Measurements from ENCODE around the gene MTHFR.

MTHFR gene

GRCh38 chr1:11783556-11783955, 22.2 kb downstream of the MTHFR start:
- H3K4me1 ChIP-seq (ENCODE audit: insufficient read depth, low read length): peaks cover 34% of the 10 kb centered on the region
- no peaks in the 10 kb centered on the region for H3K9me3 ChIP-seq (ENCODE audit: low read length)
- H3K27ac ChIP-seq (ENCODE audit: low read depth, low read length): no peak overlapping the region
- H3K9ac ChIP-seq (ENCODE audit: low read length): no peak overlapping the region
- no peaks in the 10 kb centered on the region for H3K27me3 ChIP-seq (ENCODE audit: control insufficient read depth in 1 of 2, insufficient read depth in 2 of 2, low read length in 2 of 2)
- no peaks in the 10 kb centered on the region for H3K36me3 ChIP-seq (ENCODE audit: insufficient read depth, low read length)
- H3K4me3 ChIP-seq (ENCODE audit: low read depth in 1 of 2, low read length in 2 of 2): no peak overlapping the region

GRCh38 chr1:11782127-11782708, 23.5 kb downstream of the MTHFR start:
- Histone ChIP-seq H3K36me3 (ENCODE audit: insufficient read depth, low read length) (no peaks in the 10 kb centered on the region), H3K4me1 (ENCODE audit: insufficient read depth, low read length) (peaks cover 21% of the 10 kb centered on the region), H3K9me3 (ENCODE audit: low read length) (no peaks in the 10 kb centered on the region), H3K9ac (ENCODE audit: low read length) (no peak overlapping the region), H3K4me3 (ENCODE audit: low read depth in 1 of 2, low read length in 2 of 2) (no peak overlapping the region), H3K27ac (ENCODE audit: low read depth, low read length) (no peak overlapping the region), H3K27me3 (ENCODE audit: control insufficient read depth in 1 of 2, insufficient read depth in 2 of 2, low read length in 2 of 2) (no peaks in the 10 kb centered on the region)

GRCh38 chr1:11781297-11781696, 24.5 kb downstream of the MTHFR start:
- H3K27ac ChIP-seq (ENCODE audit: low read depth, low read length): no peak overlapping the region
- H3K9me3 ChIP-seq (ENCODE audit: low read length): no peaks in the 10 kb centered on the region
- H3K27me3 ChIP-seq (ENCODE audit: control insufficient read depth in 1 of 2, insufficient read depth in 2 of 2, low read length in 2 of 2): no peaks in the 10 kb centered on the region
- H3K36me3 ChIP-seq (ENCODE audit: insufficient read depth, low read length): no peaks in the 10 kb centered on the region
- no peak overlapping the region for H3K4me3 ChIP-seq (ENCODE audit: low read depth in 1 of 2, low read length in 2 of 2)
- no peak overlapping the region for H3K9ac ChIP-seq (ENCODE audit: low read length)
- H3K4me1 ChIP-seq (ENCODE audit: insufficient read depth, low read length): peaks cover 12% of the 10 kb centered on the region

GRCh38 chr1:11780380-11781147, 25.2 kb downstream of the MTHFR start:
- H3K9ac ChIP-seq (ENCODE audit: low read length): no peak overlapping the region
- no peaks in the 10 kb centered on the region for H3K27me3 ChIP-seq (ENCODE audit: control insufficient read depth in 1 of 2, insufficient read depth in 2 of 2, low read length in 2 of 2)
- no peaks in the 10 kb centered on the region for H3K36me3 ChIP-seq (ENCODE audit: insufficient read depth, low read length)
- H3K4me3 ChIP-seq (ENCODE audit: low read depth in 1 of 2, low read length in 2 of 2): no peak overlapping the region
- H3K9me3 ChIP-seq (ENCODE audit: low read length): no peaks in the 10 kb centered on the region
- H3K27ac ChIP-seq (ENCODE audit: low read depth, low read length): no peak overlapping the region
- peaks cover 12% of the 10 kb centered on the region for H3K4me1 ChIP-seq (ENCODE audit: insufficient read depth, low read length)

- Histone ChIP-seq H3K27ac (ENCODE audit: low read depth, low read length) (no peak overlapping the region), H3K9me3 (ENCODE audit: low read length) (no peaks in the 10 kb centered on the region), H3K4me1 (ENCODE audit: insufficient read depth, low read length) (peaks cover 5% of the 10 kb centered on the region), H3K36me3 (ENCODE audit: insufficient read depth, low read length) (no peaks in the 10 kb centered on the region), H3K9ac (ENCODE audit: low read length) (no peak overlapping the region), H3K4me3 (ENCODE audit: low read depth in 1 of 2, low read length in 2 of 2) (no peak overlapping the region), H3K27me3 (ENCODE audit: control insufficient read depth in 1 of 2, insufficient read depth in 2 of 2, low read length in 2 of 2) (no peaks in the 10 kb centered on the region)
Observed at GRCh38 chr1:11779715-11780379, 25.9 kb downstream of the MTHFR start.

- Histone ChIP-seq H3K9ac (ENCODE audit: low read length) (no peak overlapping the region), H3K4me3 (ENCODE audit: low read depth in 1 of 2, low read length in 2 of 2) (no peak overlapping the region), H3K27ac (ENCODE audit: low read depth, low read length) (no peak overlapping the region), H3K9me3 (ENCODE audit: low read length) (no peaks in the 10 kb centered on the region), H3K4me1 (ENCODE audit: insufficient read depth, low read length) (no peaks in the 10 kb centered on the region), H3K36me3 (ENCODE audit: insufficient read depth, low read length) (no peaks in the 10 kb centered on the region), H3K27me3 (ENCODE audit: control insufficient read depth in 1 of 2, insufficient read depth in 2 of 2, low read length in 2 of 2) (no peaks in the 10 kb centered on the region)
Observed at GRCh38 chr1:11778844-11779623, 26.7 kb downstream of the MTHFR start.

- H3K9ac ChIP-seq (ENCODE audit: low read length): no peak overlapping the region
- H3K9me3 ChIP-seq (ENCODE audit: low read length): no peaks in the 10 kb centered on the region
- no peaks in the 10 kb centered on the region for H3K27me3 ChIP-seq (ENCODE audit: control insufficient read depth in 1 of 2, insufficient read depth in 2 of 2, low read length in 2 of 2)
- H3K27ac ChIP-seq (ENCODE audit: low read depth, low read length): no peak overlapping the region
- H3K36me3 ChIP-seq (ENCODE audit: insufficient read depth, low read length): no peaks in the 10 kb centered on the region
- H3K4me3 ChIP-seq (ENCODE audit: low read depth in 1 of 2, low read length in 2 of 2): no peak overlapping the region
- H3K4me1 ChIP-seq (ENCODE audit: insufficient read depth, low read length): no peaks in the 10 kb centered on the region
Observed at GRCh38 chr1:11778336-11778735, 27.4 kb downstream of the MTHFR start.

GRCh38 chr1:11777658-11778322, 28.0 kb downstream of the MTHFR start:
- Histone ChIP-seq H3K4me1 (ENCODE audit: insufficient read depth, low read length) (no peaks in the 10 kb centered on the region), H3K9ac (ENCODE audit: low read length) (no peak overlapping the region), H3K27ac (ENCODE audit: low read depth, low read length) (no peak overlapping the region), H3K27me3 (ENCODE audit: control insufficient read depth in 1 of 2, insufficient read depth in 2 of 2, low read length in 2 of 2) (no peaks in the 10 kb centered on the region), H3K36me3 (ENCODE audit: insufficient read depth, low read length) (no peaks in the 10 kb centered on the region), H3K9me3 (ENCODE audit: low read length) (no peaks in the 10 kb centered on the region), H3K4me3 (ENCODE audit: low read depth in 1 of 2, low read length in 2 of 2) (no peak overlapping the region)

GRCh38 chr1:11774753-11775152, 31.0 kb downstream of the MTHFR start:
- Histone ChIP-seq H3K9me3 (ENCODE audit: low read length) (no peaks in the 10 kb centered on the region), H3K36me3 (ENCODE audit: insufficient read depth, low read length) (no peaks in the 10 kb centered on the region), H3K4me3 (ENCODE audit: low read depth in 1 of 2, low read length in 2 of 2) (no peak overlapping the region), H3K9ac (ENCODE audit: low read length) (no peak overlapping the region), H3K4me1 (ENCODE audit: insufficient read depth, low read length) (no peaks in the 10 kb centered on the region), H3K27ac (ENCODE audit: low read depth, low read length) (no peak overlapping the region), H3K27me3 (ENCODE audit: control insufficient read depth in 1 of 2, insufficient read depth in 2 of 2, low read length in 2 of 2) (no peaks in the 10 kb centered on the region)

- Histone ChIP-seq H3K4me3 (ENCODE audit: low read depth in 1 of 2, low read length in 2 of 2) (no peak overlapping the region), H3K27me3 (ENCODE audit: control insufficient read depth in 1 of 2, insufficient read depth in 2 of 2, low read length in 2 of 2) (no peaks in the 10 kb centered on the region), H3K9ac (ENCODE audit: low read length) (no peak overlapping the region), H3K36me3 (ENCODE audit: insufficient read depth, low read length) (no peaks in the 10 kb centered on the region), H3K27ac (ENCODE audit: low read depth, low read length) (no peak overlapping the region), H3K9me3 (ENCODE audit: low read length) (no peaks in the 10 kb centered on the region), H3K4me1 (ENCODE audit: insufficient read depth, low read length) (no peaks in the 10 kb centered on the region)
Observed at GRCh38 chr1:11772458-11772857, 33.3 kb downstream of the MTHFR start.
